HepG2 (cell line): Measurements from ENCODE around the gene PPP2R5B. TPM values are rescaled to one million over a fixed set of nuclear protein-coding genes. Genes with fewer than 3 reads are reported as not detected.

Source experiments
- SOX5 ChIP-seq: IDR thresholded peaks from 2 replicates; pipeline ENCODE4 v1.6.1; 2016; ENCODE audit warnings: borderline replicate concordance
- ZNF207 ChIP-seq: fragments of 450-650 bp; IDR thresholded peaks from 2 replicates; pipeline ENCODE4 v1.6.1; 2016; ENCODE audit warnings: antibody characterized with exemption, borderline replicate concordance
- ZNF572 ChIP-seq: sonication (generic); formaldehyde crosslinking; IDR thresholded peaks from 2 replicates; pipeline ENCODE4 v1.5.1; 2020; ENCODE audit warnings: mild to moderate bottlenecking, missing genetic modification reagents
- ZSCAN9 ChIP-seq: IDR thresholded peaks from 2 replicates; pipeline ENCODE4 v1.6.1; 2016; ENCODE audit warnings: borderline replicate concordance
- polyA plus RNA-seq, 8 experiments: library from polyadenylated mRNA; depleted of rRNA in 3 of 8; stranded (reverse) in 7 of 8; unstranded in 1 of 8; fragments of >200 nt; fragmentation: Illumina TruSeq in 4 of 8; extraction: Trizol in 4 of 8; gene quantifications; 2 replicates each; pipeline versions ENCODE4 v1.2.1 to v1.2.3, GENCODE V29; 2011 to 2016; ENCODE audit warnings: low read depth in 4 of 8, missing spikeins in 1 of 8, mixed read lengths in 1 of 8; ENCODE audit not compliant: insufficient read depth in 1 of 8
- total RNA-seq, 5 experiments: library from RNA; depleted of rRNA; stranded (reverse); fragments of >200 nt; fragmentation: Illumina TruSeq; extraction: Trizol; gene quantifications; 2 replicates each; pipeline ENCODE4 v1.2.3, GENCODE V29; 2016; ENCODE audit warnings: low read depth in 1 of 5
- TF ChIP-seq, protein P1 (sequence below): fragments of 450-650 bp; IDR thresholded peaks from 2 replicates; pipeline ENCODE4 v1.6.1; 2016
- TF ChIP-seq, protein P2 (sequence below): sonication (generic); formaldehyde crosslinking; IDR thresholded peaks from 2 replicates; pipeline ENCODE4 v1.5.1; 2020; ENCODE audit warnings: mild to moderate bottlenecking, moderate library complexity, missing genetic modification reagents
- TF ChIP-seq, protein P3 (sequence below): sonication (generic); formaldehyde crosslinking; IDR thresholded peaks from 2 replicates; pipeline ENCODE4 v1.5.0; 2020; ENCODE audit warnings: mild to moderate bottlenecking, missing genetic modification reagents, borderline replicate concordance
- TF ChIP-seq, protein P4 (sequence below): sonication (generic); formaldehyde crosslinking; IDR thresholded peaks from 2 replicates; pipeline ENCODE4 v1.5.1; 2020; ENCODE audit warnings: mild to moderate bottlenecking, missing genetic modification reagents, moderate library complexity
- TF ChIP-seq, protein P5 (sequence below): IDR thresholded peaks from 2 replicates; pipeline ENCODE4 v1.6.1; 2016

The PPP2R5B gene
- total and polyA plus RNA-seq, 2 of the 13 experiments (the other 11 are each of a cell fraction or from before 2014, with no cell fraction given): 2.3 to 8.3 TPM

DNA sequence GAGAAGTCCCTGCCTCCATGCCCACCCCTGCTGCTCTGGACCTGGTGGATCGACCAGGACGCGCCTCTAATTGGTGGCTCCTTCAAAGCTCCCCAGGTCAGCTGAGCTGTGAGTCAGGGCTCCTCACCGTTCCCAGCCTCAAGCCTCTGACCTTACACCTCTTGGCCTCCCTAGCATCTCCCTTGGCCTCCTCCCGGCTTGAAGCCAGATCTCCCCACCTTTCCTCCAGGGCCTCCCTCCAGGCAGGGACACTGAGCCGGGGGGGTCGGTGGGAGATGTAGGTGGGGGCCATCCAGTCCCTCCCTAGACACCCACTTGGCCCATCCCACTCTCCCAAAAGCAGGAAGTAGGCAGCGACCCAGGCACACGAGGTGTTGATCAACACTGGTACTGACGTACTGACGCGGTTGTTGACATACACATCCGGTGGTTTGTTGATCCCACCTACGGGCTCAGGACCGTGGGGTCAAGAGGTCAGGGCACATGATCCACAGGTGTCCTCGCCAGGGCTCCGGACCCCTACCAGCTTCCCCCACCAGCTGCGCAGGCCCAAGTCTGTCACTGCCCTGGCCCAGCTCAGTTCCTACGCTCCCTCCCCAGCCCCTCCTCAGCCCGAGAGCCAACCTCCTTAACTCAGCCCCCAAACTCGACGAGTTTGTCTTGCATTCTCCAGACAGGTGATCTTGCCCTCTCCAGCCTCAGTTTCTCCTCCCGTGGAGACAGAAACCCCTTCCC is 8.3 kb upstream of the PPP2R5B start (continued):
- TF ChIP-seq, protein P1, sequence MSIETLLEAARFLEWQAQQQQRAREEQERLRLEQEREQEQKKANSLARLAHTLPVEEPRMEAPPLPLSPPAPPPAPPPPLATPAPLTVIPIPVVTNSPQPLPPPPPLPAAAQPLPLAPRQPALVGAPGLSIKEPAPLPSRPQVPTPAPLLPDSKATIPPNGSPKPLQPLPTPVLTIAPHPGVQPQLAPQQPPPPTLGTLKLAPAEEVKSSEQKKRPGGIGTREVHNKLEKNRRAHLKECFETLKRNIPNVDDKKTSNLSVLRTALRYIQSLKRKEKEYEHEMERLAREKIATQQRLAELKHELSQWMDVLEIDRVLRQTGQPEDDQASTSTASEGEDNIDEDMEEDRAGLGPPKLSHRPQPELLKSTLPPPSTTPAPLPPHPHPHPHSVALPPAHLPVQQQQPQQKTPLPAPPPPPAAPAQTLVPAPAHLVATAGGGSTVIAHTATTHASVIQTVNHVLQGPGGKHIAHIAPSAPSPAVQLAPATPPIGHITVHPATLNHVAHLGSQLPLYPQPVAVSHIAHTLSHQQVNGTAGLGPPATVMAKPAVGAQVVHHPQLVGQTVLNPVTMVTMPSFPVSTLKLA: peak; percentile 87
- TF ChIP-seq, protein P2, sequence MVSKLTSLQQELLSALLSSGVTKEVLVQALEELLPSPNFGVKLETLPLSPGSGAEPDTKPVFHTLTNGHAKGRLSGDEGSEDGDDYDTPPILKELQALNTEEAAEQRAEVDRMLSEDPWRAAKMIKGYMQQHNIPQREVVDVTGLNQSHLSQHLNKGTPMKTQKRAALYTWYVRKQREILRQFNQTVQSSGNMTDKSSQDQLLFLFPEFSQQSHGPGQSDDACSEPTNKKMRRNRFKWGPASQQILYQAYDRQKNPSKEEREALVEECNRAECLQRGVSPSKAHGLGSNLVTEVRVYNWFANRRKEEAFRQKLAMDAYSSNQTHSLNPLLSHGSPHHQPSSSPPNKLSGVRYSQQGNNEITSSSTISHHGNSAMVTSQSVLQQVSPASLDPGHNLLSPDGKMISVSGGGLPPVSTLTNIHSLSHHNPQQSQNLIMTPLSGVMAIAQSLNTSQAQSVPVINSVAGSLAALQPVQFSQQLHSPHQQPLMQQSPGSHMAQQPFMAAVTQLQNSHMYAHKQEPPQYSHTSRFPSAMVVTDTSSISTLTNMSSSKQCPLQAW (CRISPR knock-in tag): peak; percentile 35; the same call in 1 of the 2 replicates
- TF ChIP-seq, protein P3, sequence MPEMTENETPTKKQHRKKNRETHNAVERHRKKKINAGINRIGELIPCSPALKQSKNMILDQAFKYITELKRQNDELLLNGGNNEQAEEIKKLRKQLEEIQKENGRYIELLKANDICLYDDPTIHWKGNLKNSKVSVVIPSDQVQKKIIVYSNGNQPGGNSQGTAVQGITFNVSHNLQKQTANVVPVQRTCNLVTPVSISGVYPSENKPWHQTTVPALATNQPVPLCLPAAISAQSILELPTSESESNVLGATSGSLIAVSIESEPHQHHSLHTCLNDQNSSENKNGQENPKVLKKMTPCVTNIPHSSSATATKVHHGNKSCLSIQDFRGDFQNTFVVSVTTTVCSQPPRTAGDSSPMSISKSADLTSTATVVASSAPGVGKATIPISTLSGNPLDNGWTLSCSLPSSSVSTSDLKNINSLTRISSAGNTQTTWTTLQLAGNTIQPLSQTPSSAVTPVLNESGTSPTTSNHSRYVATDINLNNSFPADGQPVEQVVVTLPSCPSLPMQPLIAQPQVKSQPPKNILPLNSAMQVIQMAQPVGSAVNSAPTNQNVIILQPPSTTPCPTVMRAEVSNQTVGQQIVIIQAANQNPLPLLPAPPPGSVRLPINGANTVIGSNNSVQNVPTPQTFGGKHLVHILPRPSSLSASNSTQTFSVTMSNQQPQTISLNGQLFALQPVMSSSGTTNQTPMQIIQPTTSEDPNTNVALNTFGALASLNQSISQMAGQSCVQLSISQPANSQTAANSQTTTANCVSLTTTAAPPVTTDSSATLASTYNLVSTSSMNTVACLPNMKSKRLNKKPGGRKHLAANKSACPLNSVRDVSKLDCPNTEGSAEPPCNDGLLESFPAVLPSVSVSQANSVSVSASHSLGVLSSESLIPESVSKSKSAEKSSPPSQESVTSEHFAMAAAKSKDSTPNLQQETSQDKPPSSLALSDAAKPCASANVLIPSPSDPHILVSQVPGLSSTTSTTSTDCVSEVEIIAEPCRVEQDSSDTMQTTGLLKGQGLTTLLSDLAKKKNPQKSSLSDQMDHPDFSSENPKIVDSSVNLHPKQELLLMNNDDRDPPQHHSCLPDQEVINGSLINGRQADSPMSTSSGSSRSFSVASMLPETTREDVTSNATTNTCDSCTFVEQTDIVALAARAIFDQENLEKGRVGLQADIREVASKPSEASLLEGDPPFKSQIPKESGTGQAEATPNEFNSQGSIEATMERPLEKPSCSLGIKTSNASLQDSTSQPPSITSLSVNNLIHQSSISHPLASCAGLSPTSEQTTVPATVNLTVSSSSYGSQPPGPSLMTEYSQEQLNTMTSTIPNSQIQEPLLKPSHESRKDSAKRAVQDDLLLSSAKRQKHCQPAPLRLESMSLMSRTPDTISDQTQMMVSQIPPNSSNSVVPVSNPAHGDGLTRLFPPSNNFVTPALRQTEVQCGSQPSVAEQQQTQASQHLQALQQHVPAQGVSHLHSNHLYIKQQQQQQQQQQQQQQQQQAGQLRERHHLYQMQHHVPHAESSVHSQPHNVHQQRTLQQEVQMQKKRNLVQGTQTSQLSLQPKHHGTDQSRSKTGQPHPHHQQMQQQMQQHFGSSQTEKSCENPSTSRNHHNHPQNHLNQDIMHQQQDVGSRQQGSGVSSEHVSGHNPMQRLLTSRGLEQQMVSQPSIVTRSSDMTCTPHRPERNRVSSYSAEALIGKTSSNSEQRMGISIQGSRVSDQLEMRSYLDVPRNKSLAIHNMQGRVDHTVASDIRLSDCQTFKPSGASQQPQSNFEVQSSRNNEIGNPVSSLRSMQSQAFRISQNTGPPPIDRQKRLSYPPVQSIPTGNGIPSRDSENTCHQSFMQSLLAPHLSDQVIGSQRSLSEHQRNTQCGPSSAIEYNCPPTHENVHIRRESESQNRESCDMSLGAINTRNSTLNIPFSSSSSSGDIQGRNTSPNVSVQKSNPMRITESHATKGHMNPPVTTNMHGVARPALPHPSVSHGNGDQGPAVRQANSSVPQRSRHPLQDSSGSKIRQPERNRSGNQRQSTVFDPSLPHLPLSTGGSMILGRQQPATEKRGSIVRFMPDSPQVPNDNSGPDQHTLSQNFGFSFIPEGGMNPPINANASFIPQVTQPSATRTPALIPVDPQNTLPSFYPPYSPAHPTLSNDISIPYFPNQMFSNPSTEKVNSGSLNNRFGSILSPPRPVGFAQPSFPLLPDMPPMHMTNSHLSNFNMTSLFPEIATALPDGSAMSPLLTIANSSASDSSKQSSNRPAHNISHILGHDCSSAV (CRISPR knock-in tag): no peak
- TF ChIP-seq ZSCAN9 (CRISPR knock-in tag) (no peak), ZNF207 (no peak), ZNF572 (CRISPR knock-in tag) (peak; percentile 49; the same call in 1 of the 2 replicates), SOX5 (0 out of 2 replicates have a peak, but pooled peaks have one; percentile 11)
- TF ChIP-seq, protein P4, sequence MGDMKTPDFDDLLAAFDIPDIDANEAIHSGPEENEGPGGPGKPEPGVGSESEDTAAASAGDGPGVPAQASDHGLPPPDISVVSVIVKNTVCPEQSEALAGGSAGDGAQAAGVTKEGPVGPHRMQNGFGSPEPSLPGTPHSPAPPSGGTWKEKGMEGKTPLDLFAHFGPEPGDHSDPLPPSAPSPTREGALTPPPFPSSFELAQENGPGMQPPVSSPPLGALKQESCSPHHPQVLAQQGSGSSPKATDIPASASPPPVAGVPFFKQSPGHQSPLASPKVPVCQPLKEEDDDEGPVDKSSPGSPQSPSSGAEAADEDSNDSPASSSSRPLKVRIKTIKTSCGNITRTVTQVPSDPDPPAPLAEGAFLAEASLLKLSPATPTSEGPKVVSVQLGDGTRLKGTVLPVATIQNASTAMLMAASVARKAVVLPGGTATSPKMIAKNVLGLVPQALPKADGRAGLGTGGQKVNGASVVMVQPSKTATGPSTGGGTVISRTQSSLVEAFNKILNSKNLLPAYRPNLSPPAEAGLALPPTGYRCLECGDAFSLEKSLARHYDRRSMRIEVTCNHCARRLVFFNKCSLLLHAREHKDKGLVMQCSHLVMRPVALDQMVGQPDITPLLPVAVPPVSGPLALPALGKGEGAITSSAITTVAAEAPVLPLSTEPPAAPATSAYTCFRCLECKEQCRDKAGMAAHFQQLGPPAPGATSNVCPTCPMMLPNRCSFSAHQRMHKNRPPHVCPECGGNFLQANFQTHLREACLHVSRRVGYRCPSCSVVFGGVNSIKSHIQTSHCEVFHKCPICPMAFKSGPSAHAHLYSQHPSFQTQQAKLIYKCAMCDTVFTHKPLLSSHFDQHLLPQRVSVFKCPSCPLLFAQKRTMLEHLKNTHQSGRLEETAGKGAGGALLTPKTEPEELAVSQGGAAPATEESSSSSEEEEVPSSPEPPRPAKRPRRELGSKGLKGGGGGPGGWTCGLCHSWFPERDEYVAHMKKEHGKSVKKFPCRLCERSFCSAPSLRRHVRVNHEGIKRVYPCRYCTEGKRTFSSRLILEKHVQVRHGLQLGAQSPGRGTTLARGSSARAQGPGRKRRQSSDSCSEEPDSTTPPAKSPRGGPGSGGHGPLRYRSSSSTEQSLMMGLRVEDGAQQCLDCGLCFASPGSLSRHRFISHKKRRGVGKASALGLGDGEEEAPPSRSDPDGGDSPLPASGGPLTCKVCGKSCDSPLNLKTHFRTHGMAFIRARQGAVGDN (CRISPR knock-in tag): peak; percentile 63
- TF ChIP-seq, protein P5, sequence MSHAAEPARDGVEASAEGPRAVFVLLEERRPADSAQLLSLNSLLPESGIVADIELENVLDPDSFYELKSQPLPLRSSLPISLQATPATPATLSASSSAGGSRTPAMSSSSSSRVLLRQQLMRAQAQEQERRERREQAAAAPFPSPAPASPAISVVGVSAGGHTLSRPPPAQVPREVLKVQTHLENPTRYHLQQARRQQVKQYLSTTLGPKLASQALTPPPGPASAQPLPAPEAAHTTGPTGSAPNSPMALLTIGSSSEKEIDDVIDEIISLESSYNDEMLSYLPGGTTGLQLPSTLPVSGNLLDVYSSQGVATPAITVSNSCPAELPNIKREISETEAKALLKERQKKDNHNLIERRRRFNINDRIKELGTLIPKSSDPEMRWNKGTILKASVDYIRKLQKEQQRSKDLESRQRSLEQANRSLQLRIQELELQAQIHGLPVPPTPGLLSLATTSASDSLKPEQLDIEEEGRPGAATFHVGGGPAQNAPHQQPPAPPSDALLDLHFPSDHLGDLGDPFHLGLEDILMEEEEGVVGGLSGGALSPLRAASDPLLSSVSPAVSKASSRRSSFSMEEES (CRISPR knock-in tag): 0 out of 2 replicates have a peak, but pooled peaks have one; percentile 45
